ENCODE data around the gene SPACA6.

DNA sequence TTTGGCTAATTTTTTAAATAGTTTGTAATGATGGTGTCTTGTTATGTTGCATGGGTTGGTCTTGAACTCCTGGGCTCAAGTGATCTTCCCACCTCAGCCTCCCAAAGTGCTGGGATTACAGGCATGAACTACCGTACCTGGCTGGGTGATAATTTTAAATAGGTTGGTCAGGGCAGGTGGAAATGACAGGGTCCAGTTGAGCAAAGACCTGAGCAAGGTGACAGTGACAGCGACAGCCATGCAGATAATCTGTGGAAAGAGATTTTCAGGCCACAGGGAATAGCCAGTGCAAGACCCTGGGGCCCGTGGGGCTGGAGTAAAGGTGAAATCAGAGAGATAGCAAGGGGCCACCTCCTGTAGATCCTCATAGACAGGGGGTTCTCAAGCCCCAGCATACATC, 3.5 kb downstream of the SPACA6 start:
- TF ChIP-seq POLR2A (IDR thresholded peaks at IDR 0.05; ENCODE audit: low read depth), result no peak
- TF ChIP-seq, protein P1, sequence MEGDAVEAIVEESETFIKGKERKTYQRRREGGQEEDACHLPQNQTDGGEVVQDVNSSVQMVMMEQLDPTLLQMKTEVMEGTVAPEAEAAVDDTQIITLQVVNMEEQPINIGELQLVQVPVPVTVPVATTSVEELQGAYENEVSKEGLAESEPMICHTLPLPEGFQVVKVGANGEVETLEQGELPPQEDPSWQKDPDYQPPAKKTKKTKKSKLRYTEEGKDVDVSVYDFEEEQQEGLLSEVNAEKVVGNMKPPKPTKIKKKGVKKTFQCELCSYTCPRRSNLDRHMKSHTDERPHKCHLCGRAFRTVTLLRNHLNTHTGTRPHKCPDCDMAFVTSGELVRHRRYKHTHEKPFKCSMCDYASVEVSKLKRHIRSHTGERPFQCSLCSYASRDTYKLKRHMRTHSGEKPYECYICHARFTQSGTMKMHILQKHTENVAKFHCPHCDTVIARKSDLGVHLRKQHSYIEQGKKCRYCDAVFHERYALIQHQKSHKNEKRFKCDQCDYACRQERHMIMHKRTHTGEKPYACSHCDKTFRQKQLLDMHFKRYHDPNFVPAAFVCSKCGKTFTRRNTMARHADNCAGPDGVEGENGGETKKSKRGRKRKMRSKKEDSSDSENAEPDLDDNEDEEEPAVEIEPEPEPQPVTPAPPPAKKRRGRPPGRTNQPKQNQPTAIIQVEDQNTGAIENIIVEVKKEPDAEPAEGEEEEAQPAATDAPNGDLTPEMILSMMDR (IDR thresholded peaks at IDR 0.05), result no peak
- TF ChIP-seq POLR2AphosphoS5 (IDR thresholded peaks at IDR 0.05), result no peak
- no peak for TF ChIP-seq EP300 (IDR thresholded peaks at IDR 0.05)

All from esophagus muscularis mucosa (tissue), 4 donors.